OCI-LY1 (cell line): ENCODE results near the gene MBNL1.

ENCODE experiments used
- H2AFZ ChIP-seq: fragments of 200-600 bp; sonication (generic), shearing (Covaris generic); 2 replicates; pipeline ENCODE4 v1.6.0; 2014; ENCODE audit warnings: antibody characterized with exemption, mild to moderate bottlenecking, low read length
- H3F3A ChIP-seq: fragments of 200-600 bp; sonication (generic), shearing (Covaris generic); 2 replicates; pipeline ENCODE4 v1.6.0; 2014; ENCODE audit warnings: mild to moderate bottlenecking, antibody characterized with exemption, low read length, moderate library complexity; ENCODE audit not compliant: insufficient read depth
- H3K27ac ChIP-seq: fragments of 200-600 bp; sonication (generic); 2 replicates; pipeline ENCODE4 v1.5.1; 2014; ENCODE audit warnings: low read length, mixed run types, mild to moderate bottlenecking, low read depth; ENCODE audit not compliant: poor library complexity, severe bottlenecking
- H3K27me3 ChIP-seq: fragments of 200-600 bp; sonication (generic); 2 replicates; pipeline ENCODE4 v1.6.0; 2014; ENCODE audit warnings: antibody characterized with exemption, mild to moderate bottlenecking, low read length, moderate library complexity; ENCODE audit not compliant: insufficient read depth
- H3K36me3 ChIP-seq: fragments of 200-600 bp; sonication (generic); 2 replicates; pipeline ENCODE4 v1.6.1; 2014; ENCODE audit warnings: mild to moderate bottlenecking, antibody characterized with exemption, low read length, moderate library complexity, mixed read lengths; ENCODE audit not compliant: insufficient read depth
- H3K4me1 ChIP-seq: fragments of 200-600 bp; sonication (generic); 2 replicates; pipeline ENCODE4 v1.5.1; 2014; ENCODE audit warnings: mild to moderate bottlenecking, low read length, moderate library complexity; ENCODE audit not compliant: insufficient read depth, severe bottlenecking
- H3K4me2 ChIP-seq: fragments of 200-600 bp; sonication (generic), shearing (Covaris generic); 2 replicates; pipeline ENCODE4 v1.6.1; 2014; ENCODE audit warnings: low read length
- H3K4me3 ChIP-seq: fragments of 200-600 bp; sonication (generic); 2 replicates; pipeline ENCODE4 v1.5.1; 2014; ENCODE audit warnings: low read length, low read depth, mild to moderate bottlenecking, mixed read lengths; ENCODE audit not compliant: poor library complexity, severe bottlenecking
- H3K79me2 ChIP-seq: fragments of 200-600 bp; shearing (Covaris generic); 2 replicates; pipeline ENCODE4 v1.6.1; 2016; ENCODE audit warnings: mixed run types, low read length, mixed read lengths; ENCODE audit not compliant: insufficient read depth
- H3K9ac ChIP-seq: fragments of 200-600 bp; sonication (generic), shearing (Covaris generic); 2 replicates; pipeline ENCODE4 v1.6.1; 2014; ENCODE audit warnings: mild to moderate bottlenecking, low read length, mixed read lengths
- H3K9me2 ChIP-seq: fragments of 200-600 bp; sonication (generic), shearing (Covaris generic); 2 replicates; pipeline ENCODE4 v1.6.1; 2014; ENCODE audit warnings: low read depth, mild to moderate bottlenecking, low read length, mixed read lengths
- H3K9me3 ChIP-seq: fragments of 200-600 bp; shearing (Covaris generic); 2 replicates; pipeline ENCODE4 v1.6.1; 2014; ENCODE audit warnings: low read length, mixed read lengths
- H4K20me1 ChIP-seq: fragments of 200-600 bp; sonication (generic), shearing (Covaris generic); 2 replicates; pipeline ENCODE4 v1.6.0; 2016; ENCODE audit warnings: mild to moderate bottlenecking, low read length; ENCODE audit not compliant: insufficient read depth
- EZH2 ChIP-seq: fragments of 200-600 bp; sonication (generic), shearing (Covaris generic); IDR thresholded peaks from 2 replicates; pipeline ENCODE4 v1.8.0; 2017; ENCODE audit warnings: borderline replicate concordance, mixed run types, mild to moderate bottlenecking, antibody characterized with exemption, low read length, moderate library complexity, mixed read lengths
- TF ChIP-seq, protein P1 (sequence below): fragments of 200-600 bp; sonication (generic), shearing (Covaris generic); IDR thresholded peaks from 2 replicates; pipeline ENCODE4 v1.5.1; 2017; ENCODE audit warnings: mild to moderate bottlenecking, antibody characterized with exemption, low read length, moderate library complexity, mixed read lengths

Gene MBNL1

DNA sequence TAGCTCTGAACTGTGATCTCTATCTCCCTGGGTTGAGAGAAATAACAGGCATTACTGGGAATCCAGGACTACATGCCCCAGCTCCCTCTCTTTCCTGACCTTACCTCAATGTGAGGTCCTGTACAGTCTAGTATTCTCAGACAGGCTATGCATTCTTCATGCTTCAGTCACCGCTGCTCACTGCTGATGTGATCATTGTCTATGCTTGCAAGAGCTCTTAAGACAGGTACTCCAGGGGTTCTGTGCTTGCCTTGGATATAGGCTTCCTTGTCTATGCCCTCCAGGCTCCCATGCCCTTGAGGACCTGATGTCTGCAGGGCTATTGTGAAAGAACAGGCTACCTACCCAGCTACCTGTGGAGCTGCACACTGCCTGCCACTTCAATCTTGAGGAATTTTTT lies 183.6 kb downstream of the MBNL1 start:
- Histone ChIP-seq H3K79me2 (no peaks in the 10 kb centered on the region), H3K9me2 (no peaks in the 10 kb centered on the region), H3K9ac (no peak overlapping the region), H3K9me3 (no peaks in the 10 kb centered on the region), H3K27me3 (no peaks in the 10 kb centered on the region), H3K4me2 (no peak overlapping the region), H3K4me1 (no peaks in the 10 kb centered on the region), H4K20me1 (no peaks in the 10 kb centered on the region), H2AFZ (no peak overlapping the region), H3F3A (peaks cover 5% of the 10 kb centered on the region; the same call in 1 of the 2 replicates), H3K27ac (no peak overlapping the region), H3K4me3 (no peak overlapping the region), H3K36me3 (peaks cover 93% of the 10 kb centered on the region)
- TF ChIP-seq, protein P1, sequence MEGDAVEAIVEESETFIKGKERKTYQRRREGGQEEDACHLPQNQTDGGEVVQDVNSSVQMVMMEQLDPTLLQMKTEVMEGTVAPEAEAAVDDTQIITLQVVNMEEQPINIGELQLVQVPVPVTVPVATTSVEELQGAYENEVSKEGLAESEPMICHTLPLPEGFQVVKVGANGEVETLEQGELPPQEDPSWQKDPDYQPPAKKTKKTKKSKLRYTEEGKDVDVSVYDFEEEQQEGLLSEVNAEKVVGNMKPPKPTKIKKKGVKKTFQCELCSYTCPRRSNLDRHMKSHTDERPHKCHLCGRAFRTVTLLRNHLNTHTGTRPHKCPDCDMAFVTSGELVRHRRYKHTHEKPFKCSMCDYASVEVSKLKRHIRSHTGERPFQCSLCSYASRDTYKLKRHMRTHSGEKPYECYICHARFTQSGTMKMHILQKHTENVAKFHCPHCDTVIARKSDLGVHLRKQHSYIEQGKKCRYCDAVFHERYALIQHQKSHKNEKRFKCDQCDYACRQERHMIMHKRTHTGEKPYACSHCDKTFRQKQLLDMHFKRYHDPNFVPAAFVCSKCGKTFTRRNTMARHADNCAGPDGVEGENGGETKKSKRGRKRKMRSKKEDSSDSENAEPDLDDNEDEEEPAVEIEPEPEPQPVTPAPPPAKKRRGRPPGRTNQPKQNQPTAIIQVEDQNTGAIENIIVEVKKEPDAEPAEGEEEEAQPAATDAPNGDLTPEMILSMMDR, result no peak
- no peak for TF ChIP-seq EZH2

DNA sequence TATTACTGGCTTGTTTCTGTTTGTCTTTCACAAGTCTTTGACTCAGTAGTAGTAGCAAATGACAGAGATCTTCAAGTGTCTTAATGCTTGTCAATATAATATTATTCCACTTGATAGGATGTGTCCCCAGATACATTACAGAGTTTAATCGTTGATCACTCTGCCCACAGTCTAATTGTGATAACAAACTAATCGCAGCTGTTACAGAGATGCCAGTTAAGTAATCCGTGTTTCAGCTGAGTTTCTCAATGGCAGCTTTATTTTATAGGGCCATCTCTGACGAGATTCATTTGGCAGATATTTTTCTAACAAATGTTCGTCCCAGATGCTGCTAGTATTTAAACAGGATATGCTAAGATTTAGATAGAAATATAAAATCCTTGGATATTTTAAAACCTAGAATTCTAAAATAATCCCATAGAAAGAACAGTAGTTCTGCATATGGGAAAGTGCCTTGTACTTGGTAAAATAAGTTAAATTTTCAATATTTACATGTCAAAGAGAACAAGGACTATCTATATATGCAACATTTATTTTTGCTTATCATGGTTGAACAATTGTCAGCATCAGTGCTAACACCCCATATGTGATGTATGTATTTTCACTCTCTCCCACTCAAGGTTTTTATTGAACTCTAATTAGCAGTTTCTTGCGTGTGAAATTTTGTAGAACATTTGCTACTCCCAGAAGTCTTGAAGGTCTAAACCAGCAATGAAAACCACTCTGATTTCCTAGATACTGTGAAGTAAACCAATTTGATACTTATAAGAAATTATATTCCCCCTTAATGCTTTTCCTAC lies 185.5 kb downstream of the MBNL1 start:
- H2AFZ ChIP-seq, result no peak overlapping the region
- no peaks in the 10 kb centered on the region for H3K9me2 ChIP-seq
- peaks cover 5% of the 10 kb centered on the region; the same call in 1 of the 2 replicates for H3F3A ChIP-seq
- H3K79me2 ChIP-seq, result no peaks in the 10 kb centered on the region
- no peak overlapping the region for H3K4me2 ChIP-seq
- H3K4me1 ChIP-seq, result no peaks in the 10 kb centered on the region
- H4K20me1 ChIP-seq, result no peaks in the 10 kb centered on the region
- no peak overlapping the region for H3K27ac ChIP-seq
- no peak overlapping the region for H3K9ac ChIP-seq
- no peak for TF ChIP-seq EZH2
- TF ChIP-seq, protein P1, result no peak
- H3K36me3 ChIP-seq, result peaks cover 93% of the 10 kb centered on the region
- no peak overlapping the region for H3K4me3 ChIP-seq
- no peaks in the 10 kb centered on the region for H3K9me3 ChIP-seq
- H3K27me3 ChIP-seq, result no peaks in the 10 kb centered on the region

DNA sequence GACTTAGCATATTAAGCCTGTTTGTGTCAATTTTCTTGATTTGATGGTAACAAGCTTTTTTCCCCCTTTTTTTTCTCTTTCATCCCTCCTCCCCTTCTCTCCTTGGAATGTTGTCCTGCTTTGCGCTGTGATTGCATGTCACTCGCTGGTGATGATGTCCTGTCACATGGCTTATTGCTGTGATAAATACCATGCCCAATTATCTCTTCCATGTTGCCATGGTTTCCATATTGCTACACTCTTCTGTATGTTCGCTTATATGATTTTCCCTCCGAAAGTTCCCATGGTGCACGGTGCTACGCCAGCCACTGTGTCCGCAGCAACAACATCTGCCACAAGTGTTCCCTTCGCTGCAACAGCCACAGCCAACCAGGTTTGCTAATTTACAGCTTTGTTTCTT lies 187.3 kb downstream of the MBNL1 start:
- Histone ChIP-seq H2AFZ (no peak overlapping the region), H3F3A (peaks cover 9% of the 10 kb centered on the region; the same call in 1 of the 2 replicates), H3K9ac (no peak overlapping the region), H3K9me3 (no peaks in the 10 kb centered on the region), H3K4me3 (no peak overlapping the region), H3K9me2 (no peaks in the 10 kb centered on the region), H4K20me1 (no peaks in the 10 kb centered on the region), H3K4me1 (no peaks in the 10 kb centered on the region), H3K79me2 (no peaks in the 10 kb centered on the region), H3K4me2 (no peak overlapping the region), H3K27me3 (no peaks in the 10 kb centered on the region), H3K36me3 (peaks cover 90% of the 10 kb centered on the region), H3K27ac (no peak overlapping the region)
- TF ChIP-seq, protein P1, result no peak
- TF ChIP-seq EZH2, result no peak
